Colonic mucosa (tissue), 4 donors: ENCODE data around the gene MT4. TPM values are rescaled to one million over a fixed set of nuclear protein-coding genes. Genes with fewer than 3 reads are reported as not detected.

Source experiments
- DNase-seq: peaks from one replicate; pipeline ENCODE4 v3.0.0-alpha.2; 2020
- H3K27ac ChIP-seq: fragments of 200-600 bp; one replicate; pipeline ENCODE4 v1.8.0; 2021
- H3K27me3 ChIP-seq: fragments of 200-600 bp; one replicate; pipeline ENCODE4 v1.8.0; 2021
- H3K36me3 ChIP-seq: fragments of 200-600 bp; one replicate; pipeline ENCODE4 v1.8.0; 2021
- H3K4me1 ChIP-seq: fragments of 200-600 bp; one replicate; pipeline ENCODE4 v1.8.0; 2021; ENCODE audit warnings: mild to moderate bottlenecking
- H3K4me3 ChIP-seq: fragments of 200-600 bp; one replicate; pipeline ENCODE4 v1.8.0; 2021
- H3K9ac ChIP-seq, 2 donors: one replicate each; pipeline ENCODE4 v1.7.0; 2013; ENCODE audit warnings: control low read depth in 2 of 2, low read depth in 2 of 2, low read length in 2 of 2
- H3K9me3 ChIP-seq: fragments of 200-600 bp; one replicate; pipeline ENCODE4 v1.8.0; 2021
- intact Hi-C: fragments of 100-400 bp; cut with DNase I; formaldehyde crosslinking; loops from one replicate; pipeline ENCODE4 v1.14.1; 2022
- total RNA-seq, 2 donors: library from RNA; stranded (reverse); fragmentation: NEBNext Ultra II Directional in 1 of 2; extraction: Animal tissue kit (Norgen Biotek cat#: 25700) in 1 of 2; gene quantifications; one replicate each; pipeline ENCODE4 v1.2.1, GENCODE V29; 2021
- TF ChIP-seq, protein P1 (sequence below): fragments of 200-600 bp; IDR thresholded peaks from one replicate; pipeline ENCODE4 v1.8.0; 2022; ENCODE audit warnings: antibody characterized with exemption, mild to moderate bottlenecking
- donor health status: healthy.
- donor health status: DM: no; HTN: no; CAD: no.
- donor health status: DM: no; HTN: no; CAD: no.

The MT4 gene
- total RNA-seq, 2 donors from 2014 or later: not detected

DNA sequence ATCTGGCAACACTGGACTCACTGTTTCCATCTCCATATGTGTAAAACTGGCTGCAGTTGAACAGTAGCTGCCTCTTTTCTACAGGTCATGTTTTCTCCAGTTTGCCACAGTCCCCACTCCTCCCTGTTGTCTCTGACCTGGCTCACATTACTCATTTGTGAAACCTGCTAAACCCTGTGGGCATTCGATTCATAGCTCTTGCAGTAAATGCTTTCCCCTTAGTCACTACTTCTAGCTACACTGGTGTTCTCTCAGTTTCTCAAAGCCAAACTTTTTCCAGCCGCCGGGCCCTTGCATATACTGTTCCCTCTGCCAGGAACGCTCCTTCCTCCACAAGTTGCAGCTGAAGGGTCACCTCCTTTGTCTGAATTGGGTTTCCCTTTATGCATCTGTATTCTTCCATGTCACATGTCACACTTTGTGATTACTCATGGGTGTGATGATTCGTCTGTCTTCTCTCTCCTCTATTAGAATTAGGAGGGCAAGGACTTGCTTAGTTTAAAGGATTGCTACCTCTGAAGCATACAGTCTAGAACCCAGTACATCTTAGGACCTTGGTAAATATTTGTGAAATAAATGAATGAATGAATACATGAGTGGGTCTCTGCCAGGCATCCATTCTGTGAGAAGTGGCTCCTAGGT lies 15.0 kb upstream of the MT4 start:
- intact Hi-C loops: no loop called here
- Histone ChIP-seq H3K9ac (no peak overlapping the region), H3K4me1 (no peaks in the 10 kb centered on the region), H3K9me3 (no peaks in the 10 kb centered on the region), H3K4me3 (no peak overlapping the region), H3K27ac (no peak overlapping the region), H3K36me3 (no peaks in the 10 kb centered on the region), H3K27me3 (no peaks in the 10 kb centered on the region)
- DNase-seq: no peak
- TF ChIP-seq, protein P1, sequence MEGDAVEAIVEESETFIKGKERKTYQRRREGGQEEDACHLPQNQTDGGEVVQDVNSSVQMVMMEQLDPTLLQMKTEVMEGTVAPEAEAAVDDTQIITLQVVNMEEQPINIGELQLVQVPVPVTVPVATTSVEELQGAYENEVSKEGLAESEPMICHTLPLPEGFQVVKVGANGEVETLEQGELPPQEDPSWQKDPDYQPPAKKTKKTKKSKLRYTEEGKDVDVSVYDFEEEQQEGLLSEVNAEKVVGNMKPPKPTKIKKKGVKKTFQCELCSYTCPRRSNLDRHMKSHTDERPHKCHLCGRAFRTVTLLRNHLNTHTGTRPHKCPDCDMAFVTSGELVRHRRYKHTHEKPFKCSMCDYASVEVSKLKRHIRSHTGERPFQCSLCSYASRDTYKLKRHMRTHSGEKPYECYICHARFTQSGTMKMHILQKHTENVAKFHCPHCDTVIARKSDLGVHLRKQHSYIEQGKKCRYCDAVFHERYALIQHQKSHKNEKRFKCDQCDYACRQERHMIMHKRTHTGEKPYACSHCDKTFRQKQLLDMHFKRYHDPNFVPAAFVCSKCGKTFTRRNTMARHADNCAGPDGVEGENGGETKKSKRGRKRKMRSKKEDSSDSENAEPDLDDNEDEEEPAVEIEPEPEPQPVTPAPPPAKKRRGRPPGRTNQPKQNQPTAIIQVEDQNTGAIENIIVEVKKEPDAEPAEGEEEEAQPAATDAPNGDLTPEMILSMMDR: no peak

DNA sequence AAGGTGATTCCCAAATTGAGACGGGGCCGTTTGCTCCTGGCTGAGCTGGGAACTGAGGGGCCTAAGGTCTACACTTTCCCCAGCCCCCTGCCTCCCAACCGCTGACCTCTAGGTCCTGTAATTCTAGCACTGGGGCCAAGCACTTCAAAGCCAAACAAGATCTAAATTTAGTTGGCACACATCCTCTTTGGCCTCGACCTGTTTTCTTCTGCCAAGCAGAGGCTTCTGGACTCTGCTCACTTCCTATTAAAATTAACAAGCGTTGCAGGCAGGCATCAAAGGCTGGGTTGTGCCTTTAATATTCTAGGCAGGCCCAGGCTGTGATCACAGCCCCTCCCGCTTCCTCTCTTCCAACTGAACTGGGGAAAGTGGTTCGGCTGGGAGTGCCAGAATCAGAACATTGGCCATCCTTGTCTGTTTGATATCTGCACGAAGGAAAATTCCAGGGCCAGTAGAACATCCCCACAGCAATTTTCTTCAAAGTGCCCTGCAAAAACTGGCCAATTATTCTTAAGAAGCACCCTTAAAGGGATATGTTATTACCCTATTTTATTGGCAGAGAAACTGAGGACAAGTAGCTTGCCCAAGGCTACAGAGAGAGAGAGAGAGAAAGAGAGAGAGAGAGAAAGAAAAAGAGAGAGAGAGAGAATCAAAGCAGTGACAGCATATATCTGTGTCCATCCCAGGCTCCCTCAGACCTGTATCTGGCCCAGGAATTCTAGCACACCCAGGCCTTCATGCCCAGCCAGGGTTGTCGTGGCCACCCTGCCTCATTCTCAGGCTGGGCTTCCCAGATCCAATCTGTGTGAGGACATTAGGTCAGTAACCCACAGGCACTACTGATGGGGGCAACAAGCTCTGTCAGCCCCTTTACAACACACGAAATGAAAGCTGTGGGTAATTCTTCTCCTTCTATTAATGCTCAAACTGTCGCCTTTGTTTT lies 12.8 kb upstream of the MT4 start:
- Histone ChIP-seq H3K27ac (no peak overlapping the region), H3K4me1 (no peaks in the 10 kb centered on the region), H3K9me3 (no peaks in the 10 kb centered on the region), H3K9ac (no peak overlapping the region), H3K36me3 (no peaks in the 10 kb centered on the region), H3K27me3 (no peaks in the 10 kb centered on the region), H3K4me3 (no peak overlapping the region)
- intact Hi-C loops: no loop called here
- DNase-seq: no peak
- TF ChIP-seq, protein P1: no peak

- no peak overlapping the region for H3K27ac ChIP-seq
- H3K36me3 ChIP-seq: no peaks in the 10 kb centered on the region
- intact Hi-C loops: no loop called here
- DNase-seq: no peak
- H3K9me3 ChIP-seq: no peaks in the 10 kb centered on the region
- H3K27me3 ChIP-seq: no peaks in the 10 kb centered on the region
- no peak overlapping the region for H3K9ac ChIP-seq
- H3K4me1 ChIP-seq: no peaks in the 10 kb centered on the region
- TF ChIP-seq, protein P1: no peak
- no peak overlapping the region for H3K4me3 ChIP-seq
These were observed 10.4 kb upstream of the MT4 start for GRCh38 chr16:56554441-56554840.

- Histone ChIP-seq H3K36me3 (no peaks in the 10 kb centered on the region), H3K27ac (no peak overlapping the region), H3K9me3 (no peaks in the 10 kb centered on the region), H3K27me3 (no peaks in the 10 kb centered on the region), H3K9ac (no peak overlapping the region), H3K4me1 (no peaks in the 10 kb centered on the region), H3K4me3 (no peak overlapping the region)
- TF ChIP-seq, protein P1: no peak
- intact Hi-C loops: no loop called here
- DNase-seq: no peak
These were observed 6.7 kb upstream of the MT4 start for GRCh38 chr16:56558024-56558747.

- DNase-seq: no peak
- no peaks in the 10 kb centered on the region for H3K9me3 ChIP-seq
- no peaks in the 10 kb centered on the region for H3K4me1 ChIP-seq
- H3K9ac ChIP-seq: no peak overlapping the region
- H3K4me3 ChIP-seq: no peak overlapping the region
- intact Hi-C loops: no loop called here
- no peaks in the 10 kb centered on the region for H3K36me3 ChIP-seq
- no peaks in the 10 kb centered on the region for H3K27me3 ChIP-seq
- TF ChIP-seq, protein P1: no peak
- H3K27ac ChIP-seq: no peak overlapping the region
These were observed 5.8 kb upstream of the MT4 start for GRCh38 chr16:56559109-56559508.
